ENCODE measurements around the gene DLG2.
A peak's percentile ranks its signal among the peaks of the same experiment; 100 is the strongest.

DLG2 gene

GRCh38 chr11:84264066-84264465 lies 1363.1 kb downstream of the DLG2 start:
- TF ChIP-seq, protein P1, sequence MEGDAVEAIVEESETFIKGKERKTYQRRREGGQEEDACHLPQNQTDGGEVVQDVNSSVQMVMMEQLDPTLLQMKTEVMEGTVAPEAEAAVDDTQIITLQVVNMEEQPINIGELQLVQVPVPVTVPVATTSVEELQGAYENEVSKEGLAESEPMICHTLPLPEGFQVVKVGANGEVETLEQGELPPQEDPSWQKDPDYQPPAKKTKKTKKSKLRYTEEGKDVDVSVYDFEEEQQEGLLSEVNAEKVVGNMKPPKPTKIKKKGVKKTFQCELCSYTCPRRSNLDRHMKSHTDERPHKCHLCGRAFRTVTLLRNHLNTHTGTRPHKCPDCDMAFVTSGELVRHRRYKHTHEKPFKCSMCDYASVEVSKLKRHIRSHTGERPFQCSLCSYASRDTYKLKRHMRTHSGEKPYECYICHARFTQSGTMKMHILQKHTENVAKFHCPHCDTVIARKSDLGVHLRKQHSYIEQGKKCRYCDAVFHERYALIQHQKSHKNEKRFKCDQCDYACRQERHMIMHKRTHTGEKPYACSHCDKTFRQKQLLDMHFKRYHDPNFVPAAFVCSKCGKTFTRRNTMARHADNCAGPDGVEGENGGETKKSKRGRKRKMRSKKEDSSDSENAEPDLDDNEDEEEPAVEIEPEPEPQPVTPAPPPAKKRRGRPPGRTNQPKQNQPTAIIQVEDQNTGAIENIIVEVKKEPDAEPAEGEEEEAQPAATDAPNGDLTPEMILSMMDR (IDR thresholded peaks at IDR 0.05; ENCODE audit: borderline replicate concordance, insufficient read depth, low read depth, low read length) = no peak
- no peak overlapping the region for H3K4me3 ChIP-seq (ENCODE audit: low read depth, low read length)

DNA sequence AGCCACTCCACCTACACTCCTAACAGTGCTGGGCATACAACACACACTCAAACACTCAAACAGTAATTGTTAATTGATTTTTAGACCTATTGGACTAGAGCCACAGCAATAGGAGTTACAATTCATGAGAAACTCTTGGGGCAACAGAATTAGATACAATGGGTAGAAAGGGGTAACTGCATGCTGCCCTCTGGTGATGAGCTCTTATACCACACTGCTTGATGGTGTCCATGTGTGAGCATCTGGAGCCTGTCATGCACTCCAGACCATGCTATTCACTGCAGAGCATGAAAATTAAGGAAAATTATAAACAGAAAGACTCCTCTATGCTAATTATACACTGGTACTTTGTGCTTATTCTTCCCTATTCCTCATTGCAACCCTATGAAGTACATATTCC lies 1365.4 kb downstream of the DLG2 start:
- H3K4me3 ChIP-seq (ENCODE audit: low read depth, low read length) = no peak overlapping the region
- TF ChIP-seq, protein P1 (IDR thresholded peaks at IDR 0.05; ENCODE audit: borderline replicate concordance, insufficient read depth, low read depth, low read length) = peak; percentile 38; the same call in 1 of the 2 replicates

DNA sequence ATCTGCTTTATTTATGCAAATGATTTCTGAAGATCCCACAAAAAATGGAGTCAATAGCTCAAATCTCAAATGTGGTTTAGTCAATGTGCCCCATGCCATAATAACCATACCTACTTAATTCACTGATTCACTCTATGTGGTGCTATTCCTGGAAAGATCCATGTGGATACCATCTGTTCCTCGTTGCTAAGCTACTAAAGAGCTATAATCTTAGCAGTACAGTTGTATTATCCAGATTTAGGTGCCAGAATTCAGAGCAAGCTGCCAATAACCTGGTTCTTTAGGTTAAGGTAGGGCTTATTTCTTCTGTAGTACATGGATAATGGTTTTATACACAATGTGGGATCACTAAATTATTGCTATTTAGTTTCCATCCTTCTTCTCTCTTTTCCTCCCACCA lies 1366.3 kb downstream of the DLG2 start:
- TF ChIP-seq, protein P1 (IDR thresholded peaks at IDR 0.05; ENCODE audit: borderline replicate concordance, insufficient read depth, low read depth, low read length) = no peak
- H3K4me3 ChIP-seq (ENCODE audit: low read depth, low read length) = no peak overlapping the region

DNA sequence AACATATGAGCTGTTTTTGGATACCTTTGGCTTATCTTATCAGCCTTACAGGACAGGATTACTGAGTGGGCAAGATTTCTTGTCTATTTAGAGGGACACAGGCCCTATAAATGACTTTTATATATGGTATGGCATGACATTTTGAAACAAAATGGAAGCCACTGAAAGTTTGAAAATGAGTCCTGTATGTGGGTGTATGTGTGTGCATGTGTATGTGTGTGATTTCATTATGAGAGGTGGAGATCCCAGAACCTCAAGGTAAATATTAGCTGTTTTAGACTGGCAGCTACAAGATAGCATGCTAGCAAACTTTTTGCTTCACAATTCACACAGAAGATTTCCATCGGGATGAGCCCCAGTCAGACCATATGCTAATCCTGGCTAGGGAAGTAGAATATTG lies 1370.5 kb downstream of the DLG2 start:
- TF ChIP-seq, protein P1 (IDR thresholded peaks at IDR 0.05; ENCODE audit: borderline replicate concordance, insufficient read depth, low read depth, low read length) = no peak
- no peak overlapping the region for H3K4me3 ChIP-seq (ENCODE audit: low read depth, low read length)

DNA sequence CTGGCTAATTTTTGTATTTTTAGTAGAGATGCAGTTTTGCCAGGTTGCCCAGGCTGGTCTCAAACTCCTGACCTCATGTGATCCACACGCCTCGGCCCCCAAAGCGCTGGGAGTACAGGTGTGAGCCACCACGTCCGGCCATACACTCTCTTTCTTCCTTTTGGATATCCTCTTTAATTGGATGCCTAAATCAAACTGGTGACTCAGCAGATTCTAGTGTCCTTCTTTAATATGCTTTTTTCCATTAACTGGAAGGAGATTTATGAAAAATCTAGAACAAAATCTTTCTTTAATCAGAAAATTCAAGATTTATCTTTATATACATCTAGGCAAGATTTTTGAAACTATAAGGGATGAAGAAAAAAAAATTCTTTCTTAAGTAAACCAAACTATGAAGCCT lies 1371.7 kb downstream of the DLG2 start:
- TF ChIP-seq, protein P1 (IDR thresholded peaks at IDR 0.05; ENCODE audit: borderline replicate concordance, insufficient read depth, low read depth, low read length) = no peak
- no peak overlapping the region for H3K4me3 ChIP-seq (ENCODE audit: low read depth, low read length)

GRCh38 chr11:84250834-84251613 lies 1376.1 kb downstream of the DLG2 start:
- TF ChIP-seq, protein P1 (IDR thresholded peaks at IDR 0.05; ENCODE audit: borderline replicate concordance, insufficient read depth, low read depth, low read length) = no peak
- H3K4me3 ChIP-seq (ENCODE audit: low read depth, low read length) = no peak overlapping the region

Data from GM12875 (cell line).